Measurements from ENCODE around the gene FKBP4. TPM values are rescaled to one million over a fixed set of nuclear protein-coding genes. Genes with fewer than 3 reads are reported as not detected.

The FKBP4 gene
- total and polyA plus RNA-seq, 2 of the 13 experiments (the other 11 are each of a cell fraction or from before 2014, with no cell fraction given): 25.7 to 66.1 TPM

DNA sequence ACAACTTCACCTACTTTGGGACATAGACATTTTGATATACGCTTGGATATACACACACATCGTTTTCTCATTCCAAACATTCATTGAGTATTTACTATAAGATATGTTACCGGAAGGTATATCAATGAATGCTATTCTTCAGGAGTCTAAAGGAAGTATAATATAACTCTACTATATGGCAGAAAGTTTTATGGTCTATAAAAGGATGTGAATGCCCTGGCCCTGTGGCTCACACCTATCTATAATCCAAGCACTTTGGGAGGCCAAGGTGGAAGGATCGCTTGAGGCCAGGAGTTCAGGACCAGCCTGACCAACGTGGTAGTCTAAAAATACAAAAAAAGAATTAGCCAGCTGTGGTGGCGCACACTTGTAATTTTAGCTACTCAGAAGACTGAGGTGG lies 34.5 kb downstream of the FKBP4 start:
- Histone ChIP-seq H3K27me3 (ENCODE audit: control insufficient read depth in 1 of 2, insufficient read depth in 2 of 2, low read length in 2 of 2) (no peaks in the 10 kb centered on the region), H3K27ac (ENCODE audit: extremely low read length, insufficient read depth, low read length) (no peak overlapping the region), H4K20me1 (ENCODE audit: insufficient read depth, low read length) (no peaks in the 10 kb centered on the region), H3K4me1 (ENCODE audit: insufficient read depth, low read length) (no peaks in the 10 kb centered on the region), H3K4me2 (ENCODE audit: low read depth, low read length) (no peak overlapping the region), H3K36me3 (replicated peaks in 1 of 2; ENCODE audit: control insufficient read depth in 1 of 2, insufficient read depth in 2 of 2, low read length in 2 of 2) (peaks cover 5 to 32% of the 10 kb centered on the region in 2 experiments; a peak in 4 of 5 replicates), H3K9ac (ENCODE audit: insufficient read depth, low read depth, low read length) (no peak overlapping the region), H3K9me3 (ENCODE audit: low read length) (no peaks in the 10 kb centered on the region), H3K4me3 (replicated peaks in 1 of 3; ENCODE audit: insufficient read depth in 1 of 3, low read depth in 2 of 3, low read length in 3 of 3) (no peak overlapping the region), H2AFZ (ENCODE audit: low read length) (no peak overlapping the region), H3K79me2 (ENCODE audit: insufficient read depth, low read length) (no peaks in the 10 kb centered on the region)
- DNase-seq (ENCODE audit: low spot score) (no peak), ATAC-seq (no peak), FAIRE-seq (no peak)
- intact Hi-C loops (cut with micrococcal nuclease; ENCODE audit: unreplicated experiment): no loop called here
- ChIA-PET CTCF (ENCODE audit: low intra/inter-chr PET ratio, low total read pairs) (interaction anchor here (0.6 kb wide), 1 partner anchor 10 kb away, joined by 3 read pairs; no protein-coding TSS in a partner anchor), POLR2A (no interaction called here)
- 98% methylated on average over 6 of the region's 6 CpGs for WGBS (ENCODE audit: low lambda C conversion rate)
- TSS peak; percentile 16 for BruUV-seq (replicated peaks)
- TF ChIP-seq SIN3B (IDR thresholded peaks at IDR 0.05; ENCODE audit: low read length) (no peak), ONECUT2 (CRISPR knock-in tag; IDR thresholded peaks at IDR 0.05) (no peak), AGO1 (IDR thresholded peaks at IDR 0.05; ENCODE audit: low read depth, low read length, poor library complexity, severe bottlenecking) (no peak), PCBP1 (IDR thresholded peaks at IDR 0.05; ENCODE audit: borderline replicate concordance, low read depth, low read length) (no peak), FOXJ3 (CRISPR knock-in tag; IDR thresholded peaks at IDR 0.05; ENCODE audit: borderline replicate concordance) (no peak), CBX5 (CRISPR knock-in tag; IDR thresholded peaks at IDR 0.05; ENCODE audit: borderline replicate concordance) (no peak), ZNF510 (CRISPR knock-in tag; IDR thresholded peaks at IDR 0.05; ENCODE audit: low read depth) (no peak), GABPB1 (CRISPR knock-in tag; IDR thresholded peaks at IDR 0.05) (no peak), RXRA (CRISPR knock-in tag; IDR thresholded peaks at IDR 0.05) (no peak), ZNF773 (CRISPR knock-in tag; IDR thresholded peaks at IDR 0.05; ENCODE audit: borderline replicate concordance) (no peak), SIX4 (CRISPR knock-in tag; IDR thresholded peaks at IDR 0.05) (no peak), DNMT3B (CRISPR knock-in tag; conservative IDR thresholded peaks at IDR 0.05) (no peak), ERF (CRISPR knock-in tag; IDR thresholded peaks at IDR 0.05) (no peak)
- TF ChIP-seq, protein P1, sequence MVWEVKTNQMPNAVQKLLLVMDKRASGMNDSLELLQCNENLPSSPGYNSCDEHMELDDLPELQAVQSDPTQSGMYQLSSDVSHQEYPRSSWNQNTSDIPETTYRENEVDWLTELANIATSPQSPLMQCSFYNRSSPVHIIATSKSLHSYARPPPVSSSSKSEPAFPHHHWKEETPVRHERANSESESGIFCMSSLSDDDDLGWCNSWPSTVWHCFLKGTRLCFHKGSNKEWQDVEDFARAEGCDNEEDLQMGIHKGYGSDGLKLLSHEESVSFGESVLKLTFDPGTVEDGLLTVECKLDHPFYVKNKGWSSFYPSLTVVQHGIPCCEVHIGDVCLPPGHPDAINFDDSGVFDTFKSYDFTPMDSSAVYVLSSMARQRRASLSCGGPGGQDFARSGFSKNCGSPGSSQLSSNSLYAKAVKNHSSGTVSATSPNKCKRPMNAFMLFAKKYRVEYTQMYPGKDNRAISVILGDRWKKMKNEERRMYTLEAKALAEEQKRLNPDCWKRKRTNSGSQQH (CRISPR knock-in tag; IDR thresholded peaks at IDR 0.05; ENCODE audit: low read depth): no peak
- TF ChIP-seq, protein P2, sequence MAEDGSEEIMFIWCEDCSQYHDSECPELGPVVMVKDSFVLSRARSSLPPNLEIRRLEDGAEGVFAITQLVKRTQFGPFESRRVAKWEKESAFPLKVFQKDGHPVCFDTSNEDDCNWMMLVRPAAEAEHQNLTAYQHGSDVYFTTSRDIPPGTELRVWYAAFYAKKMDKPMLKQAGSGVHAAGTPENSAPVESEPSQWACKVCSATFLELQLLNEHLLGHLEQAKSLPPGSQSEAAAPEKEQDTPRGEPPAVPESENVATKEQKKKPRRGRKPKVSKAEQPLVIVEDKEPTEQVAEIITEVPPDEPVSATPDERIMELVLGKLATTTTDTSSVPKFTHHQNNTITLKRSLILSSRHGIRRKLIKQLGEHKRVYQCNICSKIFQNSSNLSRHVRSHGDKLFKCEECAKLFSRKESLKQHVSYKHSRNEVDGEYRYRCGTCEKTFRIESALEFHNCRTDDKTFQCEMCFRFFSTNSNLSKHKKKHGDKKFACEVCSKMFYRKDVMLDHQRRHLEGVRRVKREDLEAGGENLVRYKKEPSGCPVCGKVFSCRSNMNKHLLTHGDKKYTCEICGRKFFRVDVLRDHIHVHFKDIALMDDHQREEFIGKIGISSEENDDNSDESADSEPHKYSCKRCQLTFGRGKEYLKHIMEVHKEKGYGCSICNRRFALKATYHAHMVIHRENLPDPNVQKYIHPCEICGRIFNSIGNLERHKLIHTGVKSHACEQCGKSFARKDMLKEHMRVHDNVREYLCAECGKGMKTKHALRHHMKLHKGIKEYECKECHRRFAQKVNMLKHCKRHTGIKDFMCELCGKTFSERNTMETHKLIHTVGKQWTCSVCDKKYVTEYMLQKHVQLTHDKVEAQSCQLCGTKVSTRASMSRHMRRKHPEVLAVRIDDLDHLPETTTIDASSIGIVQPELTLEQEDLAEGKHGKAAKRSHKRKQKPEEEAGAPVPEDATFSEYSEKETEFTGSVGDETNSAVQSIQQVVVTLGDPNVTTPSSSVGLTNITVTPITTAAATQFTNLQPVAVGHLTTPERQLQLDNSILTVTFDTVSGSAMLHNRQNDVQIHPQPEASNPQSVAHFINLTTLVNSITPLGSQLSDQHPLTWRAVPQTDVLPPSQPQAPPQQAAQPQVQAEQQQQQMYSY (CRISPR knock-in tag; IDR thresholded peaks at IDR 0.05): no peak
- in situ Hi-C loops (cut with HindIII; ENCODE audit: extremely low pct_ligation_motif_present, low pct_unique_long_range_greater_than_20kb): no loop called here

All from HepG2 (cell line).